GM21423 (cell line): ENCODE results near the gene CTXND1.
"Not testable (repeated sequence)": the region's sequence is repeated elsewhere in the genome, so short reads cannot be mapped to it uniquely, and the experiment has no call there.

ENCODE experiments used
- ATAC-seq: cut with Tn5 transposase; IDR thresholded peaks from one replicate; pipeline ENCODE4 v1.9.1; 2021; ENCODE audit warnings: mild to moderate bottlenecking, moderate library complexity; ENCODE audit not compliant: unreplicated experiment

CTXND1 gene

GRCh38 chr15:80161468-80162016, 90.5 kb downstream of the CTXND1 start:
- ATAC-seq: no peak

GRCh38 chr15:80160570-80161156, 91.3 kb downstream of the CTXND1 start:
- peak; percentile 82 for ATAC-seq

- ATAC-seq: no peak
Observed at GRCh38 chr15:80159811-80160569, 92.0 kb downstream of the CTXND1 start.

- ATAC-seq: no peak
Observed at GRCh38 chr15:80159301-80159700, 92.7 kb downstream of the CTXND1 start.

- ATAC-seq: no peak
Observed at GRCh38 chr15:80157215-80157614, 94.8 kb downstream of the CTXND1 start.

- ATAC-seq: no peak
Observed at GRCh38 chr15:80156176-80156720, 95.8 kb downstream of the CTXND1 start.

- ATAC-seq: not testable (repeated sequence)
Observed at GRCh38 chr15:80155378-80156175, 96.4 kb downstream of the CTXND1 start.

GRCh38 chr15:80155001-80155377, 97.0 kb downstream of the CTXND1 start:
- no peak for ATAC-seq

GRCh38 chr15:80154336-80154735, 97.7 kb downstream of the CTXND1 start:
- ATAC-seq: no peak

GRCh38 chr15:80153900-80154299, 98.1 kb downstream of the CTXND1 start:
- no peak for ATAC-seq

GRCh38 chr15:80152896-80153876, 98.8 kb downstream of the CTXND1 start, which contains the start of gene FAH:
Gene FAH (plus strand): TSS chr15:80152999. CDS start chr15:80153055, 56 bp downstream.
- peak; percentile 51 for ATAC-seq

- ATAC-seq: peak; percentile 62
Observed at GRCh38 chr15:80152180-80152895, 99.7 kb downstream of the CTXND1 start.

GRCh38 chr15:80151576-80151975, 100.4 kb downstream of the CTXND1 start:
- ATAC-seq: no peak

- no peak for ATAC-seq
Observed at GRCh38 chr15:80151148-80151547, 100.9 kb downstream of the CTXND1 start.
